Lower lobe of right lung (tissue), 2 donors: ENCODE measurements around the gene KCNH8. TPM values are rescaled to one million over a fixed set of nuclear protein-coding genes. Genes with fewer than 3 reads are reported as not detected.

Experiments
- ATAC-seq, 2 donors: fragments of 200-7000 bp; cut with Tn5 transposase; one replicate each; pipeline ENCODE4 v1.9.1; 2020 to 2022; ENCODE audit warnings: mild to moderate bottlenecking in 2 of 2, moderate library complexity in 2 of 2
- DNase-seq: peaks from one replicate; pipeline ENCODE4 v3.0.0-alpha.2; 2020
- H3K27ac ChIP-seq: fragments of 200-600 bp; one replicate; pipeline ENCODE4 v1.8.0; 2022
- H3K27me3 ChIP-seq: fragments of 200-600 bp; one replicate; pipeline ENCODE4 v1.8.0; 2022; ENCODE audit warnings: low read depth
- H3K36me3 ChIP-seq: fragments of 200-600 bp; one replicate; pipeline ENCODE4 v1.8.0; 2022; ENCODE audit warnings: mild to moderate bottlenecking
- H3K4me1 ChIP-seq: fragments of 200-600 bp; one replicate; pipeline ENCODE4 v1.8.0; 2022
- H3K4me3 ChIP-seq: fragments of 200-600 bp; one replicate; pipeline ENCODE4 v1.8.0; 2022; ENCODE audit warnings: mild to moderate bottlenecking
- H3K9me3 ChIP-seq: fragments of 200-600 bp; one replicate; pipeline ENCODE4 v1.8.0; 2022
- intact Hi-C: fragments of 100-400 bp; cut with DNase I; formaldehyde crosslinking; loops from one replicate; pipeline ENCODE4 v1.11.0; 2022
- total RNA-seq: library from RNA; stranded (reverse); fragmentation: NEBNext Ultra II Directional; extraction: Animal tissue kit (Norgen Biotek cat#: 25700); gene quantifications from one replicate; pipeline ENCODE4 v1.2.1, GENCODE V29; 2021
- TF ChIP-seq, protein P1 (sequence below): fragments of 200-600 bp; IDR thresholded peaks from one replicate; pipeline ENCODE4 v1.8.0; 2022; ENCODE audit warnings: antibody characterized with exemption, mild to moderate bottlenecking
- donor health status: DM: no; HTN: yes; CAD: no; lungs with severe emphysema.

KCNH8 gene
- total RNA-seq, 1 donor from 2014 or later: 0.12 TPM

DNA sequence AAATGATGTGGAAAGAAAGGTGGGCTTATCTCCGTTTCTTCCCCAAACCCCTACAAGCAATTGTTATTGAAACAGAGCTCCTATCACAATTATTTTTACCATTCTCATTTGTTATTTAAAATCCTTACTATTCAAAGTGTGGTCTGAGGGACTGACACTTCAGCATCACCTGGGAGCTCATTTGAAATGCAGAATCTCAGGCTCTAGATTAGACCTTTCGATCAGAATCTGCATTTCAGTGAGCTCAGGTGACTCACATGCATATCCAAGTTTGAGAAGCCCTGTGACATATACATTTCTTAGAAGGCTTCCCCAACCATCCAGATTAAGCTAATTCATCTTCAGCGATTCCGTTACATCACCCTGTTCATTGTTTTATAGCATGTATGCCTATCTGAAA lies 145.0 kb downstream of the KCNH8 start:
- H3K36me3 ChIP-seq: no peaks in the 10 kb centered on the region
- no peak for ATAC-seq
- intact Hi-C loops: no loop called here
- no peak overlapping the region for H3K27ac ChIP-seq
- no peaks in the 10 kb centered on the region for H3K9me3 ChIP-seq
- TF ChIP-seq, protein P1, sequence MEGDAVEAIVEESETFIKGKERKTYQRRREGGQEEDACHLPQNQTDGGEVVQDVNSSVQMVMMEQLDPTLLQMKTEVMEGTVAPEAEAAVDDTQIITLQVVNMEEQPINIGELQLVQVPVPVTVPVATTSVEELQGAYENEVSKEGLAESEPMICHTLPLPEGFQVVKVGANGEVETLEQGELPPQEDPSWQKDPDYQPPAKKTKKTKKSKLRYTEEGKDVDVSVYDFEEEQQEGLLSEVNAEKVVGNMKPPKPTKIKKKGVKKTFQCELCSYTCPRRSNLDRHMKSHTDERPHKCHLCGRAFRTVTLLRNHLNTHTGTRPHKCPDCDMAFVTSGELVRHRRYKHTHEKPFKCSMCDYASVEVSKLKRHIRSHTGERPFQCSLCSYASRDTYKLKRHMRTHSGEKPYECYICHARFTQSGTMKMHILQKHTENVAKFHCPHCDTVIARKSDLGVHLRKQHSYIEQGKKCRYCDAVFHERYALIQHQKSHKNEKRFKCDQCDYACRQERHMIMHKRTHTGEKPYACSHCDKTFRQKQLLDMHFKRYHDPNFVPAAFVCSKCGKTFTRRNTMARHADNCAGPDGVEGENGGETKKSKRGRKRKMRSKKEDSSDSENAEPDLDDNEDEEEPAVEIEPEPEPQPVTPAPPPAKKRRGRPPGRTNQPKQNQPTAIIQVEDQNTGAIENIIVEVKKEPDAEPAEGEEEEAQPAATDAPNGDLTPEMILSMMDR: no peak
- no peaks in the 10 kb centered on the region for H3K27me3 ChIP-seq
- no peaks in the 10 kb centered on the region for H3K4me1 ChIP-seq
- H3K4me3 ChIP-seq: no peak overlapping the region
- DNase-seq: no peak

DNA sequence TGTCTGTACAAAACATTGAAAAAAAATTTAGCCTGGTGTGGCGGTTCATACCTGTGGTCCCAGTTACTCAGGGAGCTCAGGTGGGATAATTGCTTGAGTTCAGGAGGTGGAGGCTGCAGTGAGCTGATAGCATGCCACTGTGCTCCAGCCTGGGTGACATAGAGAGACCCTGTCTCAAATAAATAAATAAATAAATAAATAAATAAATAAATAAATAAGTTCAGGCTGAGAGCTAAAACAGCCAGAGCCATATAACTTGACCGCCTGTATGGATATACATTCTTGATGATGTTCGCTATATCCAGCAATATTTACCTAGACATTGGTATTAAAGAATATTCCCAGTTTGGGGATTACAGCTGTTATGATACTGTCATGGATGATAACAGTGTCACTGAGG lies 146.9 kb downstream of the KCNH8 start:
- Histone ChIP-seq H3K4me3 (no peak overlapping the region), H3K9me3 (no peaks in the 10 kb centered on the region), H3K4me1 (no peaks in the 10 kb centered on the region), H3K27ac (no peak overlapping the region), H3K36me3 (no peaks in the 10 kb centered on the region), H3K27me3 (no peaks in the 10 kb centered on the region)
- DNase-seq (no peak), ATAC-seq (no peak)
- intact Hi-C loops: no loop called here
- TF ChIP-seq, protein P1: no peak

DNA sequence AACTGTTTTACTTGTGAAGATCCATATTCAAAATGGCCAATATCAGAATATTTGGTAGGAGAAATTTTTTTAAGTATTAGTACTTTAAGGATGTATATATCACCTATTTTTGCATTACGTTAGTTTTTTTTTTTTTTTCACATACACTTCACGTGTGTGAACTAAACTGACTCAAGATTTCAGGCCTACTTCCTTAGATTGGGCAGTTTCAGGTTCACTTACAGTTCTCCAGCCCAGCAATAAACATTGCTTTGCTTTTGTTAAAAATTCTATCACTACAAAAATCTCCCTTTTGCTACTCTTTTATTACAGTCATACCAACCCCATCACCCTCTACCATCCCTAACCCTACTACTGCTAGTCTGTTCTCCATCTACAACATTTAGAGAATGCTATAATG lies 183.6 kb downstream of the KCNH8 start:
- intact Hi-C loops: no loop called here
- ATAC-seq: no peak
- TF ChIP-seq, protein P1: no peak
- H3K27me3 ChIP-seq: no peaks in the 10 kb centered on the region
- no peak for DNase-seq
- H3K4me3 ChIP-seq: no peak overlapping the region
- no peaks in the 10 kb centered on the region for H3K36me3 ChIP-seq
- H3K4me1 ChIP-seq: no peaks in the 10 kb centered on the region
- no peaks in the 10 kb centered on the region for H3K9me3 ChIP-seq
- H3K27ac ChIP-seq: no peak overlapping the region

DNA sequence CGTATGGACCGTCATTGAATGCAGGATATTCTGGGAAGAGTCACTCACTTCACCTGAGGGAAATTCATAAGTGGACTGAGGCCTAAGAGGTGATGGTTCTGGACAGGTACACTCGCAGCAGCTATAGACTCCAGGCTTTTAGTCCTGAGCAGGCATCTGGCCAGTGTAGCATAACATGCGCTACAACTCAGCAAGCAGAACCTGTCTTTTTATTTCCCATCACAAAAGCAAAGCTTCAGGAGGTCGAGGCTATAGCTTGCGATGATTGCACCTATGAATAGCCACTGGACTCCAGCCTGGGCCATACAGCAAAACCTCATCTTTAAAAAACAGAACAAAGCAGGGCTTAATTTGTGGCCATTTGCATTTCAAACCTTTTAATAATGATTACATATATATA lies 185.8 kb downstream of the KCNH8 start:
- H3K36me3 ChIP-seq: no peaks in the 10 kb centered on the region
- DNase-seq: no peak
- no peak for ATAC-seq
- TF ChIP-seq, protein P1: no peak
- H3K4me1 ChIP-seq: no peaks in the 10 kb centered on the region
- H3K9me3 ChIP-seq: no peaks in the 10 kb centered on the region
- no peaks in the 10 kb centered on the region for H3K27me3 ChIP-seq
- H3K4me3 ChIP-seq: no peak overlapping the region
- no peak overlapping the region for H3K27ac ChIP-seq
- intact Hi-C loops: no loop called here

DNA sequence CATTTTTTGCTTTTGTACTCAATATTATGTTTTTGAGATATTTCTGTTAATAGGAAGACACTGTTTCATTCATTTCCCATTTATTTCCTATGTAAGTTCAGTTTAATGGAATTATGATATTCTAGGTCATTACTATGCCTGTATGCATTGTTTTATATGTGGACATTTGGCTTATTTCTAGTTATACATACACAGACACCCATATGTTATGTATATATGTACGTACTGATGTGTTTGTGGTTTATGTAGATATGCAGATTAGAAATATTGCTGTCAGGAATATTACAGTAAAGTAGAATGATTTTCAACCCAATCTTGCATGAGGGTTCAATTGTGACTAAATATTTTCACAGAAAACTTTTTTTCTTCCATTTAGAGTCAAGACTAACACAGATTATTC lies 190.5 kb downstream of the KCNH8 start:
- TF ChIP-seq, protein P1: no peak
- no peaks in the 10 kb centered on the region for H3K4me1 ChIP-seq
- no peaks in the 10 kb centered on the region for H3K9me3 ChIP-seq
- ATAC-seq (no peak), DNase-seq (no peak)
- H3K27ac ChIP-seq: no peak overlapping the region
- H3K36me3 ChIP-seq: no peaks in the 10 kb centered on the region
- no peaks in the 10 kb centered on the region for H3K27me3 ChIP-seq
- no peak overlapping the region for H3K4me3 ChIP-seq
- intact Hi-C loops: no loop called here

DNA sequence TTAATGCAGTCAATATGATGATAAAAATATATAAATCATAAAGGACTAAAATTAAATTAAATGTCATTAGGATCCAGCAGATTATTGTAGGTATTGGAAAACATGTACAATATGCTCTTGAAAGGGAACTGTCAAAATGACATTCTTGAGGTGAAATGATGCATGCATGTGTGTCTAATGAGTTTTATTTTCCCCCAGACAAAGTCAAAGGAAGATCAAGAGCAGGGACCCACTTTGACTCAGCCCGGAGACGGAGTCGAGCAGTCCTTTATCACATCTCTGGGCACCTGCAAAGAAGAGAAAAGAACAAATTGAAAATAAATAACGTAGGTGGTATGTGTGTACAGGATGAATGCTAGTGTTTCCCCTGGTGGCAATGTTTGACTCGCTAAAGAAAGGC lies 194.1 kb downstream of the KCNH8 start:
- no peak for ATAC-seq
- no peaks in the 10 kb centered on the region for H3K27me3 ChIP-seq
- intact Hi-C loops: no loop called here
- no peaks in the 10 kb centered on the region for H3K36me3 ChIP-seq
- no peak for DNase-seq
- no peak overlapping the region for H3K27ac ChIP-seq
- H3K9me3 ChIP-seq: no peaks in the 10 kb centered on the region
- H3K4me1 ChIP-seq: no peaks in the 10 kb centered on the region
- H3K4me3 ChIP-seq: no peak overlapping the region
- TF ChIP-seq, protein P1: no peak
